ENCODE results near the gene LMAN2.
"Not testable (repeated sequence)": the region's sequence is repeated elsewhere in the genome, so short reads cannot be mapped to it uniquely, and the experiment has no call there.

LMAN2 gene

DNA sequence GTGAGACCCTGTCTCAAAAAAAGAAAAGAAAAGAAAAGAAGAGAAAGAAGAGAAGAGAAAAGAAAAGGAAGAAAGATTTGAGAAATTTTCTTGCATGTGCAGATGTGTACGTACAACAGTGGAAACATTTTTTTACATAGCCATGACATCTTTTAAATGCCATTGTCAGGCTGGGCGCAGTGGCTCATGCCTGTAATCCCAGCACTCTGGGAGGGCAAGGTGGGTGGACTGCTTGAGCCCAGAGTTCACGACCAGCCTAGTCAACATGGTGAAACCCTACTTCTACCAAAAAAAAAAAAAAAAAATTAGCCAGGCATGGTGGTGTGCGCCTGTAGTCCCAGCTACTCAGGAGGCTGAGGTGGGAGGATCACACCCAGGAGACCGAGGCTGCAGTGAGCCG, 6.6 kb downstream of the LMAN2 start:
- Histone ChIP-seq H3K4me1 (ENCODE audit: control insufficient read depth, insufficient read depth, low read length) (peaks cover under 1% of the 10 kb centered on the region; the same call in 1 of the 2 replicates), H3K27me3 (ENCODE audit: control insufficient read depth, insufficient read depth, low read length) (no peaks in the 10 kb centered on the region), H3K27ac (ENCODE audit: low read length) (no peak overlapping the region), H3K9me3 (ENCODE audit: control insufficient read depth, insufficient read depth, low read length) (no peaks in the 10 kb centered on the region), H3K36me3 (ENCODE audit: control insufficient read depth, insufficient read depth, low read length) (no peaks in the 10 kb centered on the region; the same call in 1 of the 2 replicates), H3K4me3 (ENCODE audit: low read length) (no peak overlapping the region)
- no CpG with 5 or more reads among the region's 6 CpGs for WGBS (ENCODE audit: insufficient coverage, insufficient read length)
- DNase-seq (ENCODE audit: low read depth, low spot score) = no peak

DNA sequence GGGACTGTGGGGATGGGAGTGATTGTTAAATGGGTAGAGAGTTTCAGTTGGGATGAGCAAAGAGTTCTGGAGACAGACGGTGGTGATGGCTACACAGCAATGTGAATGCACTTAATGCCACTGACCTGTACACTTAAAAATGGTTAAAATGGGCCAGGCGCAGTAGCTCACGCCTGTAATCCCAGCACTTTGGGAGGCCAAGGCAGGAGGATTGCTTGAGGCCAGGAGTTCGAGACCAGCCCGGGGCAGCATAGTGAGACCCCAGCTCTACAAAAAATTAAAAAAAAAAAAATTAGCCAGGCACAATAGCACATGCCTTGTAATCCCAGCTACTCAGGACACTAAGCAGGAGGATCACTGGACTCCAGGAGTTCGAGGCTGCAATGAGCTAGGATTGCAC, 7.7 kb downstream of the LMAN2 start:
- DNase-seq (ENCODE audit: low read depth, low spot score) = no peak
- no peaks in the 10 kb centered on the region for H3K27me3 ChIP-seq (ENCODE audit: control insufficient read depth, insufficient read depth, low read length)
- WGBS (ENCODE audit: insufficient coverage, insufficient read length) = no CpG with 5 or more reads among the region's 6 CpGs
- H3K4me1 ChIP-seq (ENCODE audit: control insufficient read depth, insufficient read depth, low read length) = no peaks in the 10 kb centered on the region
- H3K36me3 ChIP-seq (ENCODE audit: control insufficient read depth, insufficient read depth, low read length) = peaks cover under 1% of the 10 kb centered on the region; the same call in 1 of the 2 replicates
- no peaks in the 10 kb centered on the region for H3K9me3 ChIP-seq (ENCODE audit: control insufficient read depth, insufficient read depth, low read length)
- no peak overlapping the region for H3K27ac ChIP-seq (ENCODE audit: low read length)
- H3K4me3 ChIP-seq (ENCODE audit: low read length) = no peak overlapping the region

DNA sequence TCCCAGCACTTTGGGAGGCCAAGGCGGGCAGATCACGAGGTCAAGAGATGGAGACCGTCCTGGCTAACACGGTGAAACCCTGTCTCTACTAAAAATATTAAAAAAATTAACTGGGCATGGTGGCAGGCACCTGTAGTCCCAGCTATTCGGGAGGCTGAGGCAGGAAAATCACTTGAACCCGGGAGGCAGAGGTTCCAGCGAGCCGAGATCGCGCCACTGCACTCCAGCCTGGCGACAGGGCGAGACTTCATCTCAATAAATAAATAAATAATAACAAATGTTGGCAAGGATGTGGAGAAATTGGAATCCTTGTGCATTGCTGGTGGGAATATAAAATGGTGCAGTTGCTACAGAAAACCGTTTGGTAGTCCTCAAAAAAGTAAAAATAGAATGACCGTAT, 8.5 kb downstream of the LMAN2 start:
- not testable (repeated sequence) for H3K9me3 ChIP-seq (ENCODE audit: control insufficient read depth, insufficient read depth, low read length); H3K4me3 ChIP-seq (ENCODE audit: low read length); H3K4me1 ChIP-seq (ENCODE audit: control insufficient read depth, insufficient read depth, low read length); H3K27me3 ChIP-seq (ENCODE audit: control insufficient read depth, insufficient read depth, low read length); H3K36me3 ChIP-seq (ENCODE audit: control insufficient read depth, insufficient read depth, low read length); H3K27ac ChIP-seq (ENCODE audit: low read length); DNase-seq (ENCODE audit: low read depth, low spot score)
- WGBS (ENCODE audit: insufficient coverage, insufficient read length) = no CpG with 5 or more reads among the region's 14 CpGs

DNA sequence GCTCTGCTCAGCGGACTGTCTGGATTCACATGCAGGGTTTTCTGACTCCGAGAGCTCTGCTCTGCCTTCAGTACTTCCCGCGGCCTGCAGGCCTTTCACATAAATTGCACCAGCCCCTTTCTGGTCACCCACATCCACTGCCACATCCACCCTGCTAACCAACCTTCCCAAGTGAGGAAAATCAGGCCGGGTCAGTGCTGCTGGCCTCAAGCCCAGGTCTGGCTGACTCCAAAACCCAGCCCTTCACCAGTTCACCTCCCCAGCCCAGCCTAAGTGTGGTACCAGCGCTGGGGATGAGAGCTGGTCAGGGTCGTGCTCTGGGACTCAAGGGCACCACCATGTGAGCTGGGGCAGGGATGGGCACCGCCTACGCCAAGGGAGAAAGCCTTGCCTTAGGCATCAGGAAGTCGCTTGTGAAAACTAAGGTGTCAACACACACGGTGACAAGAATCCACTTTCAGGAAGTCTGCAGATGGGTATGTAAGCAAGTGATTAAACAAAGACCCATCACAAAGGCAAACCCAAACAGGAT, 12.3 kb downstream of the LMAN2 start:
- H3K9me3 ChIP-seq (ENCODE audit: control insufficient read depth, insufficient read depth, low read length) = no peaks in the 10 kb centered on the region
- H3K27ac ChIP-seq (ENCODE audit: low read length) = no peak overlapping the region
- H3K27me3 ChIP-seq (ENCODE audit: control insufficient read depth, insufficient read depth, low read length) = no peaks in the 10 kb centered on the region
- no peak overlapping the region for H3K4me3 ChIP-seq (ENCODE audit: low read length)
- no CpG with 5 or more reads among the region's 11 CpGs for WGBS (ENCODE audit: insufficient coverage, insufficient read length)
- DNase-seq (ENCODE audit: low read depth, low spot score) = no peak
- H3K4me1 ChIP-seq (ENCODE audit: control insufficient read depth, insufficient read depth, low read length) = peaks cover 2% of the 10 kb centered on the region; the same call in 1 of the 2 replicates
- peaks cover 29% of the 10 kb centered on the region for H3K36me3 ChIP-seq (ENCODE audit: control insufficient read depth, insufficient read depth, low read length)

DNA sequence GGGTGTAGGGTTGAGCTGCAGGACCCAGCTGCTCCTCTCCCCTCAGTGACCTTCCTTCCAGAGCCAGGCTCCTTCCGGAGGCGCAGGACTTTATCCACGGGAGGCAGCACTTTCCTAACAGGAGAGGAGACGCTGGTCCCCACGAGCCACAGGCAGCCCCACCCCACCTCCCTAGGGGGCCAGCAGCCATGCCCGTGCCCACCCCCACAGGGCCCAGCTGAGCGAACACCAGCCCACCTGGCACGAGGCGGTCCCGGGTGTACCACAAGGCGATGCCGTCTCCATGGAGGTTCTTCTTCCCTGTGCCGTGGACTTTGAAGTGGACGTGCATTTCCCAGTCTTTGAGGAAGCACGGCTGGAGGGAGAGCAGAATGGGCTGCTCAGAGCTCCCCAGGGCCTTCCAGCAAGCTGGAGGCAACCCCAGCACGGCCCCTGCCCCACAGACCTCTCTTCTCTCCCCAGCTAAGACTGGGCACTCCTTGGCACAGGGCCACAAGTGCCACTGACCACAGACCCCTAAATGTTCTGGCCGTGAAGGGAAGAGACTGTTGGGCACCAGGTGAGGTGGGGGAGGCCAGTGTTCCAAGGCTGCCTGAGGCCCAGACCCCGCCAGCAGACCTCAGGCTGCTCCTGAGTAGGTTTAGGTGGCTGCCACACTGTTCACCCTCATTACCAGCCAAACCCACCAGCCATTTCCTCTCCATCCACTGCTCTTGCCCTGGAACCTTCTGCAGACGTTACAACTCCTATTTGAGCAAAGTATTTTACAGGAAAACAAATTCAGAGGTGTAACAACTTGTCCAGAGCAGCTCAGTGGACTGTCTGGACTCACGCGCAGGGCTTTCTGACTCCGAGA, 13.0 kb downstream of the LMAN2 start:
- WGBS (ENCODE audit: insufficient coverage, insufficient read length) = no CpG with 5 or more reads among the region's 22 CpGs

DNA sequence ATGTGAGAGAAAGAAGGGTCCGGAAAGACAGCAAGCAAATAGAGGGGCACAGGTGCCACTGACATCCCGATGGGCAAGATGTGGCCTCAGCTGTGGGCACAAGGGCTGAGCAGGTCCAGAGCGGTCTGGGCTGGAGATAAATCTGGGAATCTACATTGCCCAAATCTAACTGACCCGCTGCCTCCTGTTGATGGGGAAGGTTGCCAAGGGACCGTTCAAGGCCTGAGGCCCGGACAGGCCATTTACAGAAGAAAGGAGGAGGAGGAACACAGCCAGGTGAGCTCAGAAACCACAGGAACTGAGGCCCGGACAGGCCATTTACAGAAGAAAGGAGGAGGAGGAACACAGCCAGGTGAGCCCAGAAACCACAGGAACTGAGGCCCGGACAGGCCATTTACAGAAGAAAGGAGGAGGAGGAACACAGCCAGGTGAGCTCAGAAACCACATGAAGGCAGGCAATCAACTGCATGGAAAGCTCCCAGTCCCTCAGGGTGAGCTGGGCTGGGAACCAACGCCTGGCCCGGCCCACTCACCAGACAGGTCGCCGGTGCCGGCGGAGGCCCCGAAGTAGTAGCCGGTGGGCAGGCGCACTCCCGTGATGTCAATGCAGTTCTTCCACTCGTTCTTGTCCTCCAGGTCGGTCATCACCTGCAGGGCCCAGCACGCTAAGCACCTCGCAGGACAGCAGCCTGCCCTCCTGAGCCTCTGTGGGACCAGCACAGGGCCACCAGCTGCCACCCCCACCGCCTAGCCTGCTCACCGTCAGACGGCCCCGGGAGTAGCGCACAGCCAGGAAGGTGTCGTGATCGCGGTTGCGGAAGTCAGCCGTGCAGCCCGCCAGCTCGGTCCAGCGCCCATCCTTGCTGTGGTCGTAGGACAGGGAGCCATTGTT, 14.6 kb downstream of the LMAN2 start:
- peaks cover 41% of the 10 kb centered on the region for H3K36me3 ChIP-seq (ENCODE audit: control insufficient read depth, insufficient read depth, low read length)
- peaks cover 2% of the 10 kb centered on the region; the same call in 1 of the 2 replicates for H3K4me1 ChIP-seq (ENCODE audit: control insufficient read depth, insufficient read depth, low read length)
- H3K27ac ChIP-seq (ENCODE audit: low read length) = no peak overlapping the region
- H3K27me3 ChIP-seq (ENCODE audit: control insufficient read depth, insufficient read depth, low read length) = no peaks in the 10 kb centered on the region
- WGBS (ENCODE audit: insufficient coverage, insufficient read length) = no CpG with 5 or more reads among the region's 36 CpGs
- H3K9me3 ChIP-seq (ENCODE audit: control insufficient read depth, insufficient read depth, low read length) = no peaks in the 10 kb centered on the region
- no peak for DNase-seq (ENCODE audit: low read depth, low spot score)
- no peak overlapping the region for H3K4me3 ChIP-seq (ENCODE audit: low read length)

More for the DNA sequence above, 13.0 kb downstream of the LMAN2 start:
- Histone ChIP-seq H3K27ac (ENCODE audit: low read length) (no peak overlapping the region), H3K9me3 (ENCODE audit: control insufficient read depth, insufficient read depth, low read length) (no peaks in the 10 kb centered on the region), H3K4me1 (ENCODE audit: control insufficient read depth, insufficient read depth, low read length) (peaks cover 2% of the 10 kb centered on the region; the same call in 1 of the 2 replicates), H3K27me3 (ENCODE audit: control insufficient read depth, insufficient read depth, low read length) (no peaks in the 10 kb centered on the region), H3K4me3 (ENCODE audit: low read length) (no peak overlapping the region), H3K36me3 (ENCODE audit: control insufficient read depth, insufficient read depth, low read length) (peaks cover 35% of the 10 kb centered on the region)
- DNase-seq (ENCODE audit: low read depth, low spot score) = no peak

DNA sequence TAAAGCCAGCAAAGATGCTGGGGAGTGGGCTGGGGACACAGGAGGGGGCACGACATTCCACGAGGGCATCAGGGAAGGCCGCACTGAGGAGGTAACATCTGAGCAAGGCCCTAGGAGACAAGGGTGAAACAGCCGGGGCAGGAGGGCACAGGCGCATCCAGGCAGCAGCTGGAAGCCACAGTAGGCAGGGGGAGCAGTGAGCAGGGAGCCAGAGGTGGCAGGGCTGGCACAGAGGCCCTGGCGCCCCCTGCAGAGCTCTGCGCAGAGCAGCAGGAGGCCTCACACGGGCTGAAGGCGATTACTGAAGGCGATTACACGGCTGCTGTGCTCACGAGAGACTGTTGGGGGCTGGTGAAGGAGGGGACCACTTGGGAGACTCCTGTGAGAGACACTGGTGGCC, 15.4 kb downstream of the LMAN2 start:
- WGBS (ENCODE audit: insufficient coverage, insufficient read length) = no CpG with 5 or more reads among the region's 12 CpGs
- H3K27me3 ChIP-seq (ENCODE audit: control insufficient read depth, insufficient read depth, low read length) = no peaks in the 10 kb centered on the region
- H3K4me1 ChIP-seq (ENCODE audit: control insufficient read depth, insufficient read depth, low read length) = peaks cover 2% of the 10 kb centered on the region; the same call in 1 of the 2 replicates
- no peaks in the 10 kb centered on the region for H3K9me3 ChIP-seq (ENCODE audit: control insufficient read depth, insufficient read depth, low read length)
- no peak overlapping the region for H3K4me3 ChIP-seq (ENCODE audit: low read length)
- no peak for DNase-seq (ENCODE audit: low read depth, low spot score)
- peaks cover 41% of the 10 kb centered on the region for H3K36me3 ChIP-seq (ENCODE audit: control insufficient read depth, insufficient read depth, low read length)
- H3K27ac ChIP-seq (ENCODE audit: low read length) = no peak overlapping the region

DNA sequence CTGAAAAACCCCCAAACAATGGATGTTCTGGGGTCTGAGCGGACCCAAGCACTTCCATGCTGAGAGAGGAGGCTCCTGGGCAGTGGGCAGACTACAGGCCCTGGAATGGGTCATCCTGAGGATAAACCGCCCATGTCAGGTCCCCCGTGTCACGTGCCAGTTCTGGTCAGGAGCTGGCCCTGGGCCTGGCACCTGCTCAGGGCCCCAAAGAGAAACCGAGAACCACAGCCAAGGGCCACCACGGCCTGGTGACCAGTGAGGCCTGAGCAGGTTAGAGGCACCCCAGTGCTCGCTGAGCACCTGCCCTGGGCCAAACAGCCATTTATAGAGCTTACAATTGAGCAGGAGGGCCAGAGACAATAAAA, 15.8 kb downstream of the LMAN2 start:
- Histone ChIP-seq H3K27me3 (ENCODE audit: control insufficient read depth, insufficient read depth, low read length) (no peaks in the 10 kb centered on the region), H3K9me3 (ENCODE audit: control insufficient read depth, insufficient read depth, low read length) (no peaks in the 10 kb centered on the region), H3K4me3 (ENCODE audit: low read length) (no peak overlapping the region), H3K36me3 (ENCODE audit: control insufficient read depth, insufficient read depth, low read length) (peaks cover 41% of the 10 kb centered on the region), H3K27ac (ENCODE audit: low read length) (no peak overlapping the region), H3K4me1 (ENCODE audit: control insufficient read depth, insufficient read depth, low read length) (peaks cover 2% of the 10 kb centered on the region; the same call in 1 of the 2 replicates)
- WGBS (ENCODE audit: insufficient coverage, insufficient read length) = no CpG with 5 or more reads among the region's 7 CpGs
- DNase-seq (ENCODE audit: low read depth, low spot score) = no peak

DNA sequence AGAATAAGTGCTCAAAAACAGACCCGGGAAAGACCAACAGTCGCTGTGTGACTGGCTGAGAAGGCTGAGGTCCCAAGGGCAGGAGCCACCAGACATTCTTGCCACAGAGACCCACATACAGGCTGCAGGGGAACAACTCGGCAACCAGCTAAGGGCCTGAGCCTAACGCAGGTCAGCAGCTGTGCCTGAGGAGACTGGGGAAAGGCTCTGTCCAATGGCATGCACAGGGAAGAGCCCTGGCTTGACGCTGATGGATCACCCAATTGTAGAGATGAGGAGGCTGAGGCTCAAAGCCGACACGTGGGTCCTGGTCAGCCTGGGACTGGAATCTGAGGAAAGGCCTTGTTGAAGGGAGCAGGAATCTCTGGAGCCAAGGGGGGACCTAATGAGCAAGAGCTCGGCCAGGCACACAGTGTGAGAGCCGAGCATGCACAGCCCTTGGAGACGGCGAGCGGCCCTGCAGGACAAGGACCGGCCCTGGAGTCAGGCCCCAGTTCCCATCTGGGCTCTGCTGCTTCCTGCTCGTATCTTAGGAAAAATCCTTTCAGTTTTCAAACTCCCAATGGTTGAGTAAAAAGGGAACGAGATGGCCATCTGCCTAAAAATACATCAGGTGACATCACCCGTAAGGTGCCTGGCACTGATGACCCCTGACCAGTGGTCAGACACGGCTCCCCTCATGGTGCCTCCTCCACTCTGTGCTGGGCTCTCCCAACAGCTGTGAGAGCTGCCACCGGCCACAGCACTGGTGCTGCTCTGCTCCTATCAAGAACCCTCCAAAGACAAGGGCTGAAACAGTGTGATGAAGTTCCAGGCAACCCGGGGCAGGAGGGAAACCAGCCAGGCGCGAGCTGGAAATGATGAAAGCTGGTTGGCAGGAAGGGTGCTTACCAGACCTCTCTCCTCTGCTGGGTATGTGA, 16.4 kb downstream of the LMAN2 start:
- no peak overlapping the region for H3K27ac ChIP-seq (ENCODE audit: low read length)
- no peak for DNase-seq (ENCODE audit: low read depth, low spot score)

More for the DNA sequence above, 16.4 kb downstream of the LMAN2 start:
- Histone ChIP-seq H3K4me1 (ENCODE audit: control insufficient read depth, insufficient read depth, low read length) (peaks cover 2% of the 10 kb centered on the region; the same call in 1 of the 2 replicates), H3K4me3 (ENCODE audit: low read length) (no peak overlapping the region), H3K36me3 (ENCODE audit: control insufficient read depth, insufficient read depth, low read length) (peaks cover 41% of the 10 kb centered on the region), H3K27me3 (ENCODE audit: control insufficient read depth, insufficient read depth, low read length) (no peaks in the 10 kb centered on the region), H3K9me3 (ENCODE audit: control insufficient read depth, insufficient read depth, low read length) (no peaks in the 10 kb centered on the region)
- WGBS (ENCODE audit: insufficient coverage, insufficient read length) = no CpG with 5 or more reads among the region's 21 CpGs
